ENCODE measurements around the gene FKBP1A. TPM values are rescaled to one million over a fixed set of nuclear protein-coding genes. Genes with fewer than 3 reads are reported as not detected.

FKBP1A gene
- total and polyA plus RNA-seq, 2 of the 4 experiments (the other 2 are of a cell fraction) = 120 to 528 TPM

- TF ChIP-seq BHLHE40 (IDR thresholded peaks at IDR 0.05; ENCODE audit: low read depth, low read length) (no peak), RFX5 (IDR thresholded peaks at IDR 0.05; ENCODE audit: low read depth, low read length) (no peak)
Measured at GRCh38 chr20:1434571-1435336, 41.9 kb upstream of the FKBP1A start (continued).

GRCh38 chr20:1431158-1431557, 38.3 kb upstream of the FKBP1A start:
- Histone ChIP-seq H2AK9ac (replicated peaks; ENCODE audit: low read depth, low read length, poor library complexity) (no peak overlapping the region), H4K8ac (ENCODE audit: low read depth in 2 of 2, low read length in 2 of 2) (no peak overlapping the region), H3K27me3 (ENCODE audit: control insufficient read depth, insufficient read depth, low read length) (no peaks in the 10 kb centered on the region), H3K79me1 (ENCODE audit: low read depth in 1 of 2, low read length in 2 of 2) (no peaks in the 10 kb centered on the region), H3K27ac (ENCODE audit: insufficient read depth, low read length) (no peak overlapping the region), H3K56ac (ENCODE audit: extremely low read depth, insufficient read depth, low read length) (no peak overlapping the region), H3K4me1 (ENCODE audit: control insufficient read depth, insufficient read depth, low read length) (peaks cover 7% of the 10 kb centered on the region), H3K4ac (ENCODE audit: low read depth, low read length) (no peak overlapping the region), H3K18ac (ENCODE audit: low read depth, low read length) (no peak overlapping the region), H3K23ac (ENCODE audit: low read depth, low read length) (no peak overlapping the region), H3K9me3 (ENCODE audit: control insufficient read depth, insufficient read depth, low read length) (no peaks in the 10 kb centered on the region), H2BK5ac (ENCODE audit: low read depth, low read length, poor library complexity, severe bottlenecking) (no peak overlapping the region), H3K36me3 (ENCODE audit: control insufficient read depth, insufficient read depth, low read length) (no peaks in the 10 kb centered on the region), H3K4me2 (ENCODE audit: low read depth, low read length) (no peak overlapping the region), H3K9me1 (ENCODE audit: insufficient read depth, low read length) (peaks cover 6% of the 10 kb centered on the region; the same call in 1 of the 2 replicates), H4K5ac (ENCODE audit: low read depth, low read length) (no peak overlapping the region), H2AK5ac (ENCODE audit: low read depth, low read length) (no peak overlapping the region), H4K91ac (ENCODE audit: insufficient read depth, low read depth, low read length) (no peak overlapping the region), H2BK20ac (ENCODE audit: low read depth, low read length) (no peak overlapping the region), H2AFZ (replicated peaks; ENCODE audit: low read length, poor library complexity) (no peak overlapping the region), H2BK15ac (ENCODE audit: low read depth, low read length) (no peak overlapping the region), H4K20me1 (ENCODE audit: insufficient read depth, low read length) (no peaks in the 10 kb centered on the region), H2BK120ac (ENCODE audit: low read depth, low read length) (no peak overlapping the region), H3K9ac (ENCODE audit: low read depth, low read length) (no peak overlapping the region), H3K14ac (replicated peaks; ENCODE audit: low read depth, low read length) (no peak overlapping the region), H3K4me3 (ENCODE audit: insufficient read depth, low read depth, low read length) (no peak overlapping the region)
- no peak for TF ChIP-seq CEBPB (IDR thresholded peaks at IDR 0.05; ENCODE audit: low read depth, low read length)
- TF ChIP-seq CHD1 (IDR thresholded peaks at IDR 0.05; ENCODE audit: low read depth, low read length) = no peak
- TF ChIP-seq RCOR1 (IDR thresholded peaks at IDR 0.05; ENCODE audit: insufficient replicate concordance, low read length) = no peak
- no peak for TF ChIP-seq USF2 (IDR thresholded peaks at IDR 0.05; ENCODE audit: low read depth, low read length)
- TF ChIP-seq POLR2A (IDR thresholded peaks at IDR 0.05; ENCODE audit: low read depth, low read length) = no peak
- TF ChIP-seq RAD21 (IDR thresholded peaks at IDR 0.05; ENCODE audit: low read length) = no peak
- no peak for TF ChIP-seq RFX5 (IDR thresholded peaks at IDR 0.05; ENCODE audit: low read depth, low read length)
- TF ChIP-seq NFE2L2 (IDR thresholded peaks at IDR 0.05; ENCODE audit: low read depth, low read length) = no peak
- TF ChIP-seq SMC3 (IDR thresholded peaks at IDR 0.05; ENCODE audit: low read depth, low read length) = no peak
- DNase-seq (no peak), ATAC-seq (ENCODE audit: low read depth) (no peak)
- dilution Hi-C loops (cut with HindIII; ENCODE audit: low sequenced_read_pairs, unreplicated experiment) = no loop called here
- in situ Hi-C loops (cut with MboI; ENCODE audit: low sequenced_read_pairs) = no loop called here
- ChIA-PET CTCF (no interaction called here), POLR2A (ENCODE audit: unreplicated experiment) (no interaction called here)
- WGBS, 2 experiments (ENCODE audit: extremely low coverage in 2 of 2, insufficient read length in 1 of 2) = no CpG with 5 or more reads among the region's 1 CpG
- no TSS peak for BruUV-seq (replicated peaks)
- intact Hi-C loops (cut with micrococcal nuclease) = loop anchor here (5.0 kb wide), 1 partner anchor 34 kb away; no protein-coding TSS in a partner anchor
